Hindlimb muscle (tissue), 1 donor: ENCODE measurements around the gene CCDC69. TPM values are rescaled to one million over a fixed set of nuclear protein-coding genes. Genes with fewer than 3 reads are reported as not detected.

Experiments used
- DNase-seq: peaks from one replicate; pipeline ENCODE4 v3.0.0-alpha.2; 2013
- polyA plus RNA-seq: library from polyadenylated mRNA; unstranded; fragments of 120-200 nt; gene quantifications from one replicate; pipeline ENCODE4 v1.2.1, GENCODE V29; 2013; ENCODE audit not compliant: insufficient read length

CCDC69 gene
- polyA plus RNA-seq, 1 donor, result 86.9 TPM

DNA sequence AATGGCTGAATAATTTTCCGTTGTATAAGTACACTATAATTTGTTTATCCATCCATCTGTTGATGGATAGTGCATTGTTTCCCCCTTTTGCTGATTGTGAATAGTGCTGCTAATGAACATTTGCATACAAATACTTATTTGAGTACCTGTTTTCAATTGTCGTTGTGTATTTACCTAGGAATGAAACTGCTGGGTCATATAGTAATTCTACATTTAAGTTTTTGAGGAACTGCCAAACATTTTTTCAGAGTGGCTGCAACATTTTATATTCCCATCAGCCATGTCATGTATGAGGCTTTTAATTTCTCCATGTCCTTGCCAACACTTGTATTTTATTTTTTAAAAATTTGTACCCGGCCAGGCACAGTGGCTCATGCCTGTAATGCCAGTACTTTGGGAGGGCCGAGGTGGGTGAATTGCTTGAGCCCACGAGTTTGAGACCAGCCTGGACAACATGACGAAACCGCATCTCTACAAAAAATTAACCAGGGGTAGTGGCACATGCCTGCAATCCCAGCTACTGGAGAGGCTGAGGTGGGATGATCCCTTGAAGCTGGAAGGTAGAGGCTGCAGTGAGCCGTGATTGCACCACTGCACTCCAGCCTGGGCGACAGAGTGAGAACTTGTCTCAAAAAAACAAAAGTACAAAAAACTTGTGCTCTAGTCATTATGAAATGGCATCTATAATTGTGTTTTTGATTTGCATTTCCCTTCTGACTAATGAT lies 64.1 kb downstream of the CCDC69 start:
- DNase-seq, result no peak

DNA sequence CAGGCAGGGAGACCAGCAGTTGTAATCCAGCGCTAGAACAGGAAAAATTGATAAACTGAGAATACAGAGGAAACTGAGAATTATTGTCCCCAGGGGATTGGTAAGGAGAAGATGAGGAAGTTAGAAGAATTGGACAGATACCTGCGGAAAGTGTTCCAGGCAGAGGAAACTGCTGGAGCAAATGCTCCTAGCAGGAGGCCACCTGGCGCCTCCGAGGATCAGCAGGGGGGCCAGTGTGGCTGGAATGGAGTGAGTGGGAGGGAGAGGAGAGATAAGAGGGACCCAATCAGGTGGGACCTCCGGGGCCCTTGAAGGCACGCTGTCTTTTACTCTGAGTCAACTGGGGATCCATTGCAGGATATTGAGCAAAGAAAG lies 65.6 kb downstream of the CCDC69 start:
- DNase-seq, result no peak

DNA sequence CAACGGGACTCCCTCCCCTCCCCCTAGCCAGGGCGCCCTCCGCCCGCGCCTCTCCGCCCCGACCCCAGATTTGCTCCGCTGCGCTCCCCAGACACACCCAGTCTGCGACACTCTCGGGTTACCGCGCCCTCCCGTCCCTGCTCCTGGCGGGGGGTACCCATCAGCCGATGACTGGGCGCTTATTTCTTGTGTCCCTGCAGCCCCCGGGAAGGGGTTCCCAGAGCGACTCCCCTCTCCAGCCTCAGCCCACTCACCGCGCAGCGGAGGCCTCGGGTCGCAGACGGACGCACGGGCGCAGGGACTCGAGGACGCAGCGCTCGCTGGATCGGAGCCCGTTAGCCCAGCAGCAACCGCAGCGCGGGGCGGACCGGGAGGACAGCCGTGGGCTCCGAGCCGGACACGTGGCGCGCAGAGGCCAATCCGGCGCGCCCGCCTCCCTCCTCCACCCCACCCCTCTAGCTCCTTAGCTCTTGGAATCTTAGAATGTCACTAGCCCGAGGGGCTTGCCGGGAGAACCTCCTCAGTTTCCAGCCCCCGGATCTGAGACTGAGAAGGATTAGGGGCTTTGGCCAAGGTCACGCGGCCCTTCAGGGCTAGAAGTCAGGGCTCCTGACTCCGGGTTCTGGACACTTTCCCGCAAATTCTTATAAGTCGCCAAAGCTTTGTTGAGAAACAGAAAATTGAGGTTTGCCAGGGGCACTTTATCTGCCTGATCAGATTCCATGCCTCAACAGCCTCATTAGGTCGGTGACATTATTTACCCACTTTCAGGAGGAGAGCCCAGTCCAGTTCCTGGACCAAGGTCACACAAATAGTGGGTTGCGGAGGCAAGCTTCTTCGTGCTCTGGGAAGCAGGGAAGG lies 66.2 kb downstream of the CCDC69 start, which contains the start of gene ANXA6:
Gene ANXA6 (minus strand): TSS at position 354 of the 861 bp plus-strand sequence. CDS start 9,878 bp downstream, outside the sequence.
- peak; percentile 90 for DNase-seq

DNA sequence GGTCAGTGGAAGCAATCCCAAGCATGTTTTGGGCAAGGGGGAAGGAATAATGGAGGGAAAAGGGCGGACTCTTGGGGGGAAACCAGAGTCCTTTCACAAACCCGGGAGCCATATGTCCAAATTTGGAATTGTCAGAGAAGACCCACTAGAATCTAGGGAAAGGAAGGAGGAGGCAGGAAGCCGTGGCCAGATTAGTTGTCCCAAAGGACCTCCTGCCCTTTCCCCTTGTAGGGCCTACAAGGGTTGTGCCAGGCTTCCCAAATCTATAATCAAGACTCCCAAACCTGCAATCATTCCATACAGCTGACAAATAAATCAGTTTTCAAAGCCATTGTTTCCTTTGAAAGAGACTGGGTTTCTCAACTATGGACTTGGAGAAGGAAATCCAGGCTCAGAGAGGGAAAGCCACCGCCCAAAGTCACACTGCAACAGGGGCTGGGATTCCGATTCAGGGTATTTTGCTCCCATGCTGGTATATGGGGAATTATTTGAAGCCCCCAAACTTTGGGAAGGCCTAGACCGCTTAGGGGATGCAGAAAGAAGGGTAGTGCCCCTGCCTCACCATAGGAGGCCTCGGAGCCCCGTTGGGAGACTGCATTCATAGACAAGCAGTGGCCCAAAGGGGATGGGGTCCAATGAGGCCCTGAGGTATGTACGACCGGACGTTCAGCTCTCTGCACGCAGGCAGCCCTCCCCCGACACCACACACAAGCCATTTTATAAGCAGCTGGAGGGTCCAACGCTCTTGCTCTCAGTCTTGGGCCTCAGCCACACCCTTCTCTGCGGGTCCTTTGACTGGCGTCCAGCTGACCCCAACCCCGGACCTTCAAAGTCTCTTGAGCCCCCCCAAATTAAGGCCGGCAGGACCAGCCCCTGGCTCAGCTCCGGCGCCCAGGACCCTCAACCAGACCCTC lies 67.1 kb downstream of the CCDC69 start:
- DNase-seq, result no peak

DNA sequence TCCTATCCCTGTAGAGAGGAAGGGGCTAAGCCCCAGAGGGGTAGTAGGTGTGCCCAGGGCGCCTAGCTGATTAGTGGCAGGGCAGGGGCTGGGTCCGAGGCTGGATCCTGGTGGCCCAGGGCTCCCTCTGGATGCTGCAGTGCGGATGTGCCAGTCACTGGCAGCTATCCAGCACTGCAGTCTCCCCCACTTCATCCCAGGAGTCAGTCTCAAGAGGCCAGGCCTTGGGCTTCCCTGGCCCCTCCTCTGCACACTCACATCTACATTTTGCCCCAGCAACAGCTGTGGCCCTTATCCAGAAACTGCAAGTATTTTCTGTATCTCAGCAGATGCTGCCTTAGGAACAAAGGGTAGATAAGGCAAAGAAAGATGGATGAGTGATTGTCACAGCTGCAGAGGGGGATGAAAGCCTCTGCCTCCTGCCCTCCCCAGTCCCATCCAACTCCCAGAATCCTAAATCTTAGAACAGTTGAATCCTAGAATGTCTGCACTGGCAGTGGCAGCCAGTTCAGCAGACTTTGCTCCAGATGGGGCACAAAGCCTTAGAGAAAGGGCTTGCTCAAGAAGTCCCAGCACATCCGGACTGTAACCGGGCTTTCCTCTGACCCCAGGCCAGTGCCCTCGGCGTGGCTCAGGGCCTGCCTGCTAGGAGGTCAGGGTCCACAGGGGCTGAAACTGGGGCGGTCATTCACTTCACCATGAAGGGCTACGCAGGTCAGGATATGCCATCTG lies 68.0 kb downstream of the CCDC69 start:
- no peak for DNase-seq

DNA sequence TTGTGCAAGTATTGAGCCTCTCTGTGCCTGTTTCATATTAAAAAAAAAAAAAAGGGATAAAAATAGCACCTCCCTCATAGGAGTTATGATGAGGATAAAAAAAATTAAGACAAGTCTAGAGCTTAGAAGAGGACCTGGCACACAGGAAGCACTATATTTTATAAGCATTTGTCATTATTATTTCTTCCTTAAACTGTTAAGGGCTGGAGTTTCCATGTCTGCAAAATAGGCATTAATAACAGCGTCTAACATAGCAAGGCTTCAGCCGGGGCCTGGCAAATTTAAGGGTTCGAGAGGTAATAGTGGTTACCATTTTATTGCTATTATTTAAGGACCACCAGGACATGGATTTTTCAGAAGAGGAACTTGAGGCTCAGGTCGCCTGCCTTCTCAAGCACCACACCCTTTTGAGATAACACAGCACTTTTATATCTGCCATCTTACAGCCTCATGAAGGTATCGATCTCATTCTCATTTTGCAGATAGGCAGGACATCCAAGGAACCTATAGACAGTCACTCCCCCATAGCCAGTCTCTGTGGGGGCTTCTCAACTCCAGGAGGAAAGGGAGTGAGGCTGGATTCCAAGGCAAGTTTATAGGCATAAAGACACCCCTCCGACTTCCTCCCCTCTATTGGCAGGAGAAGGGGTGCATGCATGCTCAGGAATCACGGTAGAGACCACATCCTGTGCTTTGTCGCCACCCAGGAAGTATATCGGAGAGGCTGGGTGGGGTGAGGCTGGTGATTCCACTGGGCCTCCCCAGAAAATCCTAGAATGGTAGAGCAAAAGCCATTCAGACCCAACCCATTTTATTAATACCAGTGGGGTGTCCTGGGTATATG lies 68.7 kb downstream of the CCDC69 start:
- DNase-seq, result no peak

DNA sequence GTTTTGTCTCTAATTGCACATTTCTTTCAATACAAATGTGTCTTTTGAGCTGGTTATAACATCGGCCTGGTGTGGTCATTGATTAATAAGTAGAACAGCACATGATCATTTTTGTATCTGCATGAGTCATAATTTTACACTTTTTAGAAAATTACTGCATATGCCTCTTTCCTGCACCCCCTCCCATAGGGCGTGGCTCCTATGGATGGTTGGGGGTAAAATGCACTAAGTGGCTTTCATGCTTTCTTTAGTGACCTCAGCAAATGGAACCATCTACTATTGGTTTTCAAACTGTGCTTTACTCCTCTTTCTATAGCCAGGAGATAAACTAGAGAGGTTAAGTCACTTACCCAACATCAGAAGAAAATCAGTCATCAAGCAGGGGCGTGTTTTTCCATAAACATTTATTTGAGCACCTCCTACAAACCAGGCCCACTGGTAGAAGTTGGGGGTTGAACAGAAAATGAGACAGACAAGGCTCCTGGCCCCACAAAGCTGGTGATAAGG lies 70.1 kb downstream of the CCDC69 start:
- DNase-seq, result no peak

DNA sequence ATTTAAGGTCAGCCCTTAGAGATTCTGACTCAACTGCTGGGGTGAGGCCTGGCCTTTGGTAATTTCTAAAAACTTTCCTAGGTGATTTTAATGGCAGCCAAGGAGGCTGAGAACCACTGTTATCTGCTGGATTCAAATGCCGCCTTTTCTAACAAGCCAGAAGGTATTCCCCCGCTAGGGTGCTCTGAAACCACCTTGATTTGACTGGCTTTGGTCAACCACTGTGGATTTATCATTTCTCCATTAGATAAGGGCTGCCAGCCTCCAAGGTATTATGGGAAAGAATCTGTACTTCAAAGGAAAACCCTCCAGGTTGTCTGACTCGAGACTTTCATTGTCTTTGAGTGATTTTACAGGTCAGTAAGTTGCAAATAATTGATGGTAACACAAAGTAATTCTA lies 70.6 kb downstream of the CCDC69 start:
- DNase-seq, result no peak

DNA sequence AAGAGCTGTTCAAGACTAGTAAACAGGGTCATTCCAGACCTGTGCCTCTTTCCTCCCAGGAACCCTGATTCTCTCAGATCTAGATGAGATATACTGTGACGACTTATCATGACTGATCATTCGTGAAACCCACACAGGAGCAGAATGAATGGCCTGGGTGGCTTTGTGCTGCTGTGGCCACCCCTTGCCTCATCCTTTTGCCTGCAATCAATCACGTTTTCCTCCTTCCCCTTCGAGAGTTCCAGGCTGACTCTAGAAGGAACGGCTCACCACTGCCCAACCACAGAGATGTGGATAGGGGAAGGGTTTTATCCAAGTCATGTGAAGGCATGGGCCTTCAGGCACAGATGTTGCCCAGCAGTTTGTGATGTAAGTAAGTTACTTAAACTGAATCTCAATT lies 72.1 kb downstream of the CCDC69 start:
- DNase-seq, result no peak

DNA sequence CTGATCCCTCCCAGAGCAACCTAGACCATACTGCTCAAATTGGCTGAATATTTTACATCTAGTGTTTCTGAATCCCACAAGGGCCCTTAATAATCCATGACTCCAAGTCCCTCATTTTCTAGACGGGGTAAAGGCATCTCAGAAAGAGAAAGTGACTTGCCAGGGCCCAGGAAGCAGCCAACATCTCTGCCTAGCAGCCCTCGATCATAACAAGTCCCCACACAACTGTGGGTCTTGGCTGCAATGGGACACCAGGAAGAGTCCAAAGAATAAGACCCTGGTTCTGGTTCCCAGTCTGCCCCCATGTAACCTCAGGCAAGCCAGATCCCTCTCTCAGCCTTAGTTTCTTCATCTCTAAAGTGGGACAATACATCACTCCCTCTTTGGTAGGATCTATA lies 72.6 kb downstream of the CCDC69 start:
- DNase-seq, result no peak

DNA sequence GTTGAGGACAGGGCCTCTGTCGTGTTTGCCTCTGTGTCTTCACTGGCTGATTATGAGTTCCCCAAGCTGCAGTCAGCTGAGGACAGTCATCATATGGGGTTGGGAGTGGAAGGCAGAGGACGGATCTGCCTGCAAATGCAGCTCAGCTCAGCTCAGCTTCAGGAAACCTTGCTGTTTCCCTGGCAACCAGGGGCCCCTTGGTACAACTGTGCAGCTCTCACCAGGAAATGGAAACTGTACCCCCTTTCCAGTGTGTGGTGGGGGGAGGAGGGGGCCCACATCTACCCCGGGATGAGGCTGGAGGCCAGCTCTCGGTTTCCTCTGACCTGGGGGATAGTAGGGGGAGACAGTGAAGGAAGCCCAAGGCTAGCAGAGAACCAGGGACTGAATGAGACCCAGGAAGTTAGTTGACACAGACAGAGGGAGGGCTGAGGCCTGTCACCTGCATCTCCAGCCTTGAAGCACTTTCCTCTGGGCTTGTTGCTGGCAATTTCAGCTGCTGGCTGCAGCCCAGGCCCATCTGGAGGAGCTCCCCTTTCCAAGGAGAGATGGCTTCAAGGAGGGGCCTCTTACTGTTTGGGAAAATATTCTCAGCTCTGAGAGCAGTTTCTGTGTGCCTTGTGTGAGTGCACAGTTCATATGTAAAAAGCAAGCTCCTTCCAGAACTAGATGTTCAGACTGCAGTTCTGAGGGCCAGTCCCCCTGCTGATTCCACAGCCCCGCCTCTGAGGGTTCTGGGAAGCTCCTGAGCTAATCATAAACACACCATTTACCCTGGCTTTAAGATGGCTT lies 73.2 kb downstream of the CCDC69 start:
- peak; percentile 86 for DNase-seq

DNA sequence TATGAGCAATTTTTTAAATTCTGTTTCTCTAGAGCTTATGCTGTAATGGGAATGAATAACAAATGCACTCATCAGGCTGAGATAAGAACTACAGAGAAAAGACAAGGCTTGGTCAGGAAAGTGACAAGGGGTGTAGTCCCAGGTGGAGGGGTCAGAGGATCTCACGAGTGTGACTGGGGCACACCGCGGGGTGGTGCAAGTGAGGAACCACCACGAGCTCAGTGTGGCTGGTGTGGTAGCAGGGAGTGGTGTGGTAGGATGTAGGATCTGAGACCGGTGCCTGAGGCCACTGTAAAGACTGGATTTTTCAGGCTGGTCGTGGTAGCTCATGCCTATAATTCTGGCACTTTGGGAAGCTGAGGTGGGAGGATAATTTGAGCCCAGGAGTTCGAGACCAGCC lies 75.3 kb downstream of the CCDC69 start:
- DNase-seq, result no peak

DNA sequence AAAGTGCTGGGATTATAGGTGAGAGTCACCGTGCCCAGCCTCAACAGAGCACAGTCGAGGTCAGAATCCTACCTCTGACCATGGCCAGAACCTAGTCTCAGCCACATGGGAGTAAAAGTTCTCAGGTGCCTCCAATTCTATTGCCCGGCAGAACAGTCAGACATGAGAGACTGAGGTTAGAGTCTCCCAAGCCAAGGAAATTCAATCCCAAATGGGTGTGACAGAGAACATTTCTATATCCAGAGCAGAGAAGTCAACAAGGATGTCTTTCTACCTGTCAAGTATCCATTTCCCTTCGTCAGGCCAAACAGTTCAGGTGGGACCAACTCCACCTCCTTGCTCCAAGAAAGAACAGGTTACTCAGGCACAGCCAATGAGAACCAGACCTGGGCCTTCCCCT lies 76.9 kb downstream of the CCDC69 start:
- DNase-seq, result no peak

DNA sequence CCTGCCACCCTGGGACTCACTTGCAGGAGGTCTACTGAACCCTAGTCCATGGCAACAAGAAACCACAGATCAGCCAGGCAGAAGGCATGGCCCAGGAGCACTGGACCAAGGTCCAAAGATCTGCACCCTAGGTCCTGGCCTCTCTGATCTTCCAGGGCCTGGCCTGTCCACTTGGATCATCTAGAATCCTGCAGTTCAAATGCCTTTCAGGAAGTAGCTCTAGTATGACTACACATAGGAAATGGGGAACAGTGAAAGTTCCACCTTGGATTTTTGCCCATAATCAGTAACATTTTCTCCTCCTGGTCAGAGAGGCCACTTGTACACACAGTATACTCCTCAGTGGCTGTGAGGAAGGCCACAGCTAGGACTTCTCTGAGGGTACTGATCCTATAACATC lies 77.8 kb downstream of the CCDC69 start:
- DNase-seq, result no peak

DNA sequence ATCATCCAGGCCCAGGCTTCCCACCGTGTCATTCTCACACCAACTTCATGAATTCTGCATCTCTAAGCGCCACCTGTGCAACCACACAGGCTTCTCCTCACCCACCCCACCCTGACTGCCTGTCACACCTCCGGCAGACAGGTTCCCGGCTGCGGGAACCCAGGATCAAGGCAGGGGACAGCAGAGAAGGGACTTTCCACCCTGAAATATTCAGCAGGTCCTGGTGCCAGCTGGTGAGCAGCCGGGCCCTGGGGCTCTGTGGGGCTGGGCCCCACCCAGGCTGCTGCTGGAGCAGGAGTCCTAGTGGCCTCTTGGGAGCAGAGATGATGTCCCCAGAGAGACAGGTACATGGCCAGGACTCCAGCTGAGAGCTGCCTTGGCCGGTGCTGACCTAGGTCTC lies 79.0 kb downstream of the CCDC69 start:
- DNase-seq, result no peak

DNA sequence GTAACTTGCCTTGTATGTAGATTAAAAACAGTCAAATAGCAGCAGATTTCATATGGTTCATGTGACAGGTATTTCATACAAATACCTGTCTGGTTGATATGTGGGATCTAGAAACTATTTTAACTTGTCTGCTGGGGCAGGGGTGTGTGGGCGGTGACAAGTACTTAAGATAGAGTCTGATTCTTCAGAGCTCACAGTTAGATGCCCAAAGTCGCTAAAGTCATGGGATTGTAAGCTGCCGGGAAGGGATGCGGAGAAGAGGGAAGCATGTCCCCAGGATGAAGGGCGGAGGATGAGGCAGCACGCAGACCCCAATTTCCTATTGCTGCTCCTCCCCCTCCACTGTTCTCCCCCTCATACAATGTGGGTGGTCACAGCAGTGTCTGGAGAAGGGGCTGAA lies 79.6 kb downstream of the CCDC69 start:
- no peak for DNase-seq

DNA sequence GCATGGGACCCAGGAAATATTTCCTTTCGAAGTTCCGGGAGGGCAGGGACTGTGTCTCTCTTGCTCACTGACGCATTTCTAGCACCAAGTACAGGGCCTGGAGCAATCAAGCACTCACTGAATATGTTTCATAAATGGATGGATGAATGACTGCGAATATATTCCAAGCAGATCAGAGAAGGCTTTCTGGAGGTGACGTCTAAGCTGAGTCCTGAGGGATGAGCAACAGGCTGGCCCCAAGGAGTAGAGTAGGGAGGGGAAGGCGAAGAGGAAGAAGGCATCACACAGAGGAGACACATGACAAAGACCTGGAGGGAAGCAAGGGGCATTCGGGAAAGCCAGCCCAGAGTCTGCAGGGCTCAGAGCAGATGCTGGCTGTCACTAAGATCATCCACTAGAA lies 80.2 kb downstream of the CCDC69 start:
- DNase-seq, result no peak

DNA sequence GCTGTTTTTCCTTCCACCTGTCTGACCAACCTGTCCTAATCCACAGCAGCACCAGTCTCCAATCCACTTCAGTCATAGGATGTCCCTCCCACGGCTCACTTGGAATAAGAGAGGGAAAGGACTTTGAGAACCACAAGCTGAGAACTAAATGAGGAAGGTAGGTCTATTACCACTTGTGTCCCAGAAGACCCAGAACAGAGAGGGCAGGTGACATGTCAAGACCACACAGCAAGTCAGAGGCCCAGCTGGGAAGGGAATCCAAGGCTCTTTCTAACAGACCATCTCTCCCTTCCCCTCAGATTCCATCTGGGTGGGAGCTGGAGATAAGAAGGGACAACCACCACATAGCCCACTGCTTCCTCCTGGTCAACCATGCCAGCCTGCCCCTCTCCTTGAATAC lies 81.0 kb downstream of the CCDC69 start:
- DNase-seq, result no peak

DNA sequence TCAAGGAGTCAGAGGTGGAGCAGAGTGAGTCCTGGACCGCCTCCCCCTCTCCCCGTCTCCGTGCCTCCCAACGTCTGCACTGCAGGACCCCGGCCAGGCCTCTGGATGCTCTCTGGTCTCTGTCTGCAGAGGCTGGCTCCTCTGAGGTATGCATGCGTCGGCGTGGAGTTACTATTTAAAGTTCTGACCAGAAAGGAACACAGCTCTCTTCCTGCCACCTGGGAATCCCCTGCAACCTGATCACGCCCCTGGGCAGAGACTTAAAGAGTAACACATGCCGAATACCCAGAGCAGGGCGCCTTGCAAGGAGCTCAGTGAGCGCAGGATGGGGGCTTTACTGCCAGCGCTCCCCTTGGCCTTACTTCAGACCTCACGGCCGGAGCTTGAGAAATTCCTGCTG lies 82.4 kb downstream of the CCDC69 start:
- DNase-seq, result peak; percentile 72
